Right ventricle myocardium superior (tissue), 1 donor: ENCODE data around the gene TNPO2. TPM values are rescaled to one million over a fixed set of nuclear protein-coding genes. Genes with fewer than 3 reads are reported as not detected.
"Not testable (repeated sequence)": the region's sequence is repeated elsewhere in the genome, so short reads cannot be mapped to it uniquely, and the experiment has no call there.

Experiments used
- ATAC-seq: fragments of 200-7000 bp; cut with Tn5 transposase; one replicate; pipeline ENCODE4 v1.9.1; 2020; ENCODE audit warnings: mild to moderate bottlenecking; ENCODE audit not compliant: poor library complexity
- DNase-seq: peaks from one replicate; pipeline ENCODE4 v3.0.0-alpha.2; 2020
- intact Hi-C: fragments of 100-400 bp; cut with DNase I; formaldehyde crosslinking; loops from one replicate; pipeline ENCODE4 v1.11.2; 2022
- total RNA-seq: library from RNA; stranded (reverse); fragmentation: NEBNext Ultra II Directional; extraction: Animal tissue kit (Norgen Biotek cat#: 25700); gene quantifications from one replicate; pipeline ENCODE4 v1.2.1, GENCODE V29; 2021
- donor health status: DM: no; HTN: yes; CAD: no; lungs with severe emphysema.

The TNPO2 gene
- total RNA-seq, 1 donor from 2014 or later = 30.9 TPM

DNA sequence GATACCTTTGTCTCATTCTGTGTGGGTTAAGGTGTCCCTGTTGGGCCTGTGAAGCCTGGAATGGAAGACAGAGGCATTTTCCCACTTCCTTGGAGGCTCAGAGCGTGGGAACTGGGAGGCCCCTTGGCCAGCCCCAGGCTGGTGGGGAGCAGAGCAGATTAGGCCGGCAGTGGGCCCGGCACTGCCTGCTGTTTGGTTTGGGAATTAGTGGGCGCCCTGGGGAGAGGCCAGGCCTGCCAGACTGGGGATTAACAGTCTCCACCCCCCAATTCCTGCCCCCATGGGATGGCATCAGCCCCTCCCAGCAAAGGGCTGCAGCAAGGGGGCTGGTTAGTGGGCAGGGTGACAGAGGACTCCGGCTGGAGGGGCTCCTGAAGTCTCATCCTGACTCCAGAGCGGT is 24.8 kb upstream of the TNPO2 start:
- intact Hi-C loops = no loop called here
- ATAC-seq (no peak), DNase-seq (no peak)

DNA sequence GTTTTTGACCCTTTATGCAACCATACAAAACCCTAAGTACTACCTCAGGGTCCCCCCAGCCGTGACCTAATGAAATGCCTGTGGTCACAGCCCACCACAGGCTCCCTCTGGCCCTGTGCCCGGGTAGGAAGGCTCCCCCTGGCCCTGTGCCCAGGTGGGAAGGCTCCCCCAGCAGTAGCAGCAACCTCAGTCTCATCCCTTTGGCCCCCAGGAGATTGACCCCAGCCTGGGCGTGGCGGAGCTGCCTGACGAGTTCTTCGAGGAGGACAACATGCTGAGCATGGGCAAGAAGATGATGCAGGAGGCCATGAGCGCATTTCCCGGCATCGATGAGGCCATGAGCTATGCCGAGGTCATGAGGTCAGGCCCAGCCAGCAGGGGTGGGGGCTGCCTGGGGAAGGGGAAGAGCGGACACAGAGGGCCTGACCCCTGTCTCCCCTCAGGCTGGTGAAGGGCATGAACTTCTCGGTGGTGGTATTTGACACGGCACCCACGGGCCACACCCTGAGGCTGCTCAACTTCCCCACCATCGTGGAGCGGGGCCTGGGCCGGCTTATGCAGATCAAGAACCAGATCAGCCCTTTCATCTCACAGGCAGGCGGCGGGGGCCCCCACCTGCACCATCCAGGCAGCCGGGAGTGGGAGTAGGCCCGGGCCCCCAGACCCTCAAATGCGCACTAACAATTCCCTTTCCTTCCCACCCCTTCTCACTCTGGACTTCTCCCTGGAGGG is 21.6 kb upstream of the TNPO2 start:
- intact Hi-C loops = no loop called here
- DNase-seq = no peak
- no peak for ATAC-seq

DNA sequence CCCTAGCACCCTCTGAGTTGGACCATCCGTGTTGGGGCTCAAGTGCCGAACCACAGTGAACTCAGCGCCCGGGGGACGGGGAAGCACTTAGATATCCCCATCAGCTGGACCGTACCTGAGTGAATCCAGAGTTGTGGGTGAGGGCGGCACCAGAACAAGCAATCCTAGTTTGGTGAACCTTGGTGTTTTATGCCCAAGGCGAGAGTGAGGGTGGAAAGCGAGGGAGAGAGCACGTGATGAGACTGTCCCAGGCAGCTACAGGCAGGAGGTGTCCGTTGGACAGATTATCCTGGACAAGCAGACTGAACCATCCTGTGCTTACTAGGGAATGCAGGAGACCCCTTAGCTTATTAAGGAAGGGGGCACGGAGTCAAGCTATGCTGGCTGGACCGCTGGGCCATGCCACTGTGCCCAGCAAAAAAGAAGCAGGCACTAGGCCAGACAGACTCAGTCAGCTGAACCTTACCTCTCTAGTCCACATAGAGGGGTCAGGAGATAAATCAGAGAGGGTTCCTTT is 14.2 kb upstream of the TNPO2 start:
- DNase-seq = no peak
- ATAC-seq = no peak
- intact Hi-C loops = no loop called here

DNA sequence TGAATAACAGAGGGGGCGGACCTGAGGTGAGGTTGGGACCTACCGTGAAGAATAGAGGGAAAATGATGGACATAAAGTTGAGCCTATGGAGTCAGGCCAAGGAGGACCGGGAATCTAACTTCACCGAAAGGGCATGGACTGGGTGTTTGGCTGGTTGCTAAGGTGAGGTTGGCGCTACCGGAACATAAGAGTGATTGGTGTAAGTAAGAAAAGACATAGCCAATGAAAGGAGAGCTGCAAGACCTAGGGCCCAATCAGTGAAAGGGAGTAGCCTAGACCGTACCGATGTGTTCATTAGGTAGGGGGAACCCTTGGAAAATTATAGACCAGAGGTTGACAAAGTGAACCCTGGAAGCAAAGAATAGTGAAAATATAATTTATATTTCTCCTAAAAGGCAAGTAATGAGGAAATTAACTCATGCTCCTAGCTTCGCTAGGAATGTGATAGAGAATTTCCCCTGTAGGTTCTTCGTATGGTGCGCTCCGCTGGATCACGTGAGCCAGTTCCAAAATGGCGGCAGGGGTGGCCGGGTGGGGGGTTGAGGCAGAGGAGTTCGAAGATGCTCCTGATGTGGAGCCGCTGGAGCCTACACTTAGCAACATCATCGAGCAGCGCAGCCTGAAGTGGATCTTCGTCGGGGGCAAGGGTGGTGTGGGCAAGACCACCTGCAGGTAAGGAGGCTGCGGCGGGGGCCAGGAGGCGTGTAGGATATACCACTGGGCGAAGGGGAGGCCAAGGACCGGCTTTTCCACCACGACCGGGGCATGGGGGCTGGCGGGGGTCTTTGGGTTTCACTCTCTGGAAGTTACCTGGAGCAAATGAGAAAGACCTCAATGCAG is 13.5 kb upstream of the TNPO2 start, which contains the start of gene GET3:
TSS of gene GET3 (plus strand) at position 503 of the 840 bp plus-strand sequence. CDS start at position 512, 9 bp downstream.
- peak; percentile 91 for DNase-seq
- intact Hi-C loops = no loop called here
- ATAC-seq = peak; percentile 90

DNA sequence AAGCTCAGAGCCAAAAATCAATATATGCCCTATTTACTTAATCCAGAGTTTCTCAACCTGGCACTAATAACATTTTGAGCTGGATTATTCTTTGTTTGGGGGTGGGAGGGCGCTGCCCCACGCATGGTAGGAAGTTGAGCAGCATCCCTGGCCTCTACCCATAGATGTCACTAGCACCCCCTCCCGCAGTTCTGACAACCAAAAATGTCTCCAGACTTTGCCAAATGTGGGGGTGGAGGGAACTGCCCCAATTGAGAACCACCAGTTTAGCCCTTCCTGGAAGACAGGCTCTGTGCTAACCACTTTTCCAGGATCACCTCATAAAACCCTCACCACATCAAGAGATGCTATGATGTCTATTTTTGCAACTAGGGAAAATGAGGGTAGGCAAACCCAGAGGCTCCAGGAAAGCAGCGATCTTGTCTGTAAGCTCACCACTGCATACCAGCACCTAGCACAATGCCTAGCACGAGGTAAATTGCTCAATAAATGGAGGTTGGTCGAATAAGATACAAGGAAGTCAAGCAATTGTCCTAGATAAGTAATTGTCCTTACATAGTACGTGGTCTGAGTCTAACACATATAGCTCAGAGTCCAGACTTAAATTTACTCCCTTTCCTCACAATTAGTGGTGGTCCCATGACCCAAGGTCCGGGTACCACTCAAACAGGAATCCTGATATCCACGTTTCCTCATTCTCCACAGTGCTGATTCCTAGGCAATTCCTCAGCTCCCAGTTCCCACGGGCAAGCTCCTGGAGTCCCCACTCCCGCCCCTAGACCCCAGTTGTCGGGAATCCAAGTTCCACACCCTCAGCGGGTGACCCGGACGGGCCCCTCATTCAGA is 9.9 kb upstream of the TNPO2 start:
- intact Hi-C loops = no loop called here
- no peak for ATAC-seq

DNA sequence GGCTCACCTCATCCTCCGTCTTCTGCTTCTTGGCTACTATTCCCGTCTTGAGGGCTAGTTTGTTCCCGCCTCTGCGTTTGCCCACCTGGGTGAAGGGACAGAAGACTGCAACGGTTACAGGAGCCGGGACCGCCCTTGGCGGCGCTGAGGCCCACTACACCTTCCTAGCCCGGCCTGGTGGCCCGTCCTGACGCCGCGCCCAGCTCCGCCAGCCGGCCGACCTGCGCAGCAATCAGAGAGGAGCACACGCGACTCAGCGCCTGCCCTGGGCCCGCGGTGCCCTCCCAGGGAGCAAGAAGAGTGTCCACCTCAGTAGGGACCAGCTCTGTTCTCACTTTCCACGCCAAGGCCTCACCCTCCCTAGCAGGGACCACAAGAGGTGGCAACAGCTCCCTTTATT is 7.6 kb upstream of the TNPO2 start:
- DNase-seq (no peak), ATAC-seq (no peak)
- intact Hi-C loops = no loop called here

More for the DNA sequence above, 9.9 kb upstream of the TNPO2 start:
- DNase-seq = no peak

DNA sequence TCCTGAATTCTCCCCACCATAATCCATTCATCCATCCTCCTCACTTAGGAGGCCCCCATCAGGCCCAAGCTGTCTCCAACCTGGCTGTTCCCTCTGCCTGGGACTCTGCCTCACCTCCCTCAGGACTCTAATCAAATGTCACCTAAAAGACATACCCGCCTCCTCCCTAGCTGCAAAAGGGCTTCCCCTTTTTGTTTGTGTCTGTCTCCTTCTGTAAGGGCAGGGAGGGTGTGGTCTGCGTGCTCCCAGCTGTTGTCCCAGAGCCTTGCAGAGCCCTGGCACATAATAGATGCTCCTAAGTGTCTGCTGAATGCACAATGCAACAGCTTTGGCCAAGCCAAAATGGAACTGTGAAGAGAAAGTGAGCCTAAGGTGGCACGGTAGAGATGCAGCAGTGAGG is 6.3 kb upstream of the TNPO2 start:
- DNase-seq (no peak), ATAC-seq (no peak)
- intact Hi-C loops = no loop called here

DNA sequence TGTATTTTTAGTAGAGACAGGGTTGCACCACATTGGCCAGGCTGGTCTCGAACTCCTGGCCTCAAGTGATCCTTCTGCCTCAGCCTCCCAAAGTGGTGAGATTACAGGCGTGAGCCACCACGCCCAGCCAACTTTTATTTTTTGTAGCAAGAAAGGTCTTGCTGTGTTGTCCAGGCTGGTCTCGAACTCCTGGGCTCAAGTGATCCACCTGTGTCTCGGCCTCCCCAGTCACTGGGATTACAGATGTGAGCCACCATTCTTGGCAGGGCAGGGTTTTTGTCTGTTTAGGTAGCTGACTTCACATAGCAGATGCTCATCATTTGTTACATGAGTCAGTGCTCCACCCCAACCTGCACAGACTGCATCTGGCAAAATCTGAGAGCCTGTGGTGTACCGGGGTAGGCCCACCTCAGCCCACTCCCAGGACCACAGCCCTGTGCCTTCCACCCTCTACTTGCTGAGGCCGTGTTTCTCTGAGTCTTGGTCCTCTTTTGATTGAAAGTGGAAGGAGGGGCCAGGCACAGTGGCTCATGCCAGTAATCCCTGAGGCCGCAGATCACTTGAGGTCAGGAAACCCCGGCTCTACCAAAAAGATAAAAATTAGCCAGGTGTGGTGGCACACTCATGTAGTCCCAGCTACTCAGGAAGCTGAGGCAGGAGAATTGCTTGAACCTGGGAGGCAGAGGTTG is 4.2 kb upstream of the TNPO2 start:
- DNase-seq (no peak), ATAC-seq (no peak)
- intact Hi-C loops = no loop called here

DNA sequence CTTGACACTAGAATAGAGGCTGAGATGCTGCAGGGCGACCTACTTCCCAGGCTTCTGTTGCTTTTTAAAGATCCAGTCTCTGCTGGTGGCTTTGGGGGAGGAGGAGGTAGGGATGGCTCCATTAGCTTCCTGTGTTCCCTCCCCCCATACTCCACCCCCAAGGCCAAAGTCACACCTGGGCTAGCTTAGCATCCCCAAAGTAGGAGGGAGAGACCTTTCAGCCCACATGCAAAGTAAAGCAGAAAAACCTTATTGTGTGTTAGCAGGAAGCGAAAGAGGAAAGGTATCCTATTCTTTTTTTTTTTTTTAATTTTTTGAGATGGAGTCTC is 3.2 kb upstream of the TNPO2 start:
- DNase-seq = no peak
- intact Hi-C loops = no loop called here
- no peak for ATAC-seq

DNA sequence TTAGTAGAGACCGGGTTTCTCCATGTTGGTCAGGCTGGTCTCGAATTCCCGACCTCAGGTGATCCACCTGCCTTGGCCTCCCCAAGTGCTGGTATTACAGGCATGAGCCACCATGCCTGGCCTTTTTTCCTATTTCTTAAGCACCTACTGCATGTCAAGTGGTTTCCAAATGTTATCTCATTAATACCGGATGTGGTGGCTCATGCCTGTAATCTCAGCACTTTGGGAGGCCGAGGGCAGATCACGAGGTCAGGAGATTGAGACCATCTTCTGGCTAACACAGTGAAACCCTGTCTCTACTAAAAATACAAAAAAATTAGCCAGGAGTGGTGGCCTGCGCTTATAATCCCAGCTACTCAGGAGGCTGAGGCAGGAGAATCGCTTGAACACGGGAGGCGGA is 1.9 kb upstream of the TNPO2 start:
- ATAC-seq, intact Hi-C loops, DNase-seq: not testable (repeated sequence)

DNA sequence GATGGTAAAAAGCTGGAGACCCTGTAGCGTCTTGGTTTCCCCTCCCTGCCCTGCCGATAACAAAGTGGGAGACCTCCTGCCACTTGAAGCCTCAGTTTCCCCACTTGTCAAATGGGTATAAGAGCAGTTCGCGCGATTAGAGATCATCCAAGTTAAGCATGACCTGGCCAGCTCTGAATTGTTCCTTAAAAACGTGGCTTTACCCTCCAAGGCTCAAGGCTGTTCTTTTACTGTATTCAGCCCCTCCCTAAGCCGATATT is 421 bp downstream of the TNPO2 start:
- intact Hi-C loops = no loop called here
- ATAC-seq = no peak
- DNase-seq = no peak

DNA sequence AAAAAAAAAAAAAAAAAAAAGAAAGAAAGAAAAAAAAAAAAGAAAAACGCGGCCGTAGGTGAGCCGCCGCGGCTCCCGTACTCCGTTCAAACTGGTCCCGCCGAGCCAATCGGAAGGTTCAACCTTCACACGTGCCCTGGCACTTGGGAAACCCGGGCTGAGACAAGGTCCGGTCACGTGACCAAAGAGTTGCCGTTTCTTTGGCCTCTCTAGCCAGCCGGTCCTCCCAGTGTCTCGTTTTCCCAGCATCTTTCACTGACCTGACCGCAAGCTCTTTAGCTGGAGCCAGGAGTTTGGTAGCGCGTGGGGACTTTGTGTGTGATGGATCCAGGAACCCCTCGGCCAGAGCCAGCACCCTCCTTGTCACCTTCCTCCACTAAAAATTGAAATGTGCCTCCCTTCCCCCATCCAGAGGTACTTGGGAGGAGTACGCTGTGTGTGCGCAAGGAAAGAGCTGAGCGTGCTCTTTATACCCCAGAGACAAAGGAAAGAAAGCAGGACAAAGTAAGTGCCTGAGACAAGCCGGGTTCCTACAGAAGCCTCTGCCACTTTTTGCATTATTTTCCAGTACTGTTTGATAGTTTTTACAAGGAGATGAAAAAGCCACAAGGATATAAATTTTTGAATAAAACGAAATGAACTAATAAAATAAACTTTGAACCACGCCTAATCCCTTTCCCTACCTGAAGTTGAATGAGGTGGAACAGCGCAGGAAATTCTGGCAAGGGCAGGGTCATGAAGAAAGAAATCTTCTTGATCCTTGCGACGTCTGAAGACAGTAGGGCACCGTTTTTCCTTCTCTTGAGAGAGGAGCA is 959 bp downstream of the TNPO2 start:
- intact Hi-C loops = no loop called here
- peak; percentile 95 for ATAC-seq
- DNase-seq = peak; percentile 98

DNA sequence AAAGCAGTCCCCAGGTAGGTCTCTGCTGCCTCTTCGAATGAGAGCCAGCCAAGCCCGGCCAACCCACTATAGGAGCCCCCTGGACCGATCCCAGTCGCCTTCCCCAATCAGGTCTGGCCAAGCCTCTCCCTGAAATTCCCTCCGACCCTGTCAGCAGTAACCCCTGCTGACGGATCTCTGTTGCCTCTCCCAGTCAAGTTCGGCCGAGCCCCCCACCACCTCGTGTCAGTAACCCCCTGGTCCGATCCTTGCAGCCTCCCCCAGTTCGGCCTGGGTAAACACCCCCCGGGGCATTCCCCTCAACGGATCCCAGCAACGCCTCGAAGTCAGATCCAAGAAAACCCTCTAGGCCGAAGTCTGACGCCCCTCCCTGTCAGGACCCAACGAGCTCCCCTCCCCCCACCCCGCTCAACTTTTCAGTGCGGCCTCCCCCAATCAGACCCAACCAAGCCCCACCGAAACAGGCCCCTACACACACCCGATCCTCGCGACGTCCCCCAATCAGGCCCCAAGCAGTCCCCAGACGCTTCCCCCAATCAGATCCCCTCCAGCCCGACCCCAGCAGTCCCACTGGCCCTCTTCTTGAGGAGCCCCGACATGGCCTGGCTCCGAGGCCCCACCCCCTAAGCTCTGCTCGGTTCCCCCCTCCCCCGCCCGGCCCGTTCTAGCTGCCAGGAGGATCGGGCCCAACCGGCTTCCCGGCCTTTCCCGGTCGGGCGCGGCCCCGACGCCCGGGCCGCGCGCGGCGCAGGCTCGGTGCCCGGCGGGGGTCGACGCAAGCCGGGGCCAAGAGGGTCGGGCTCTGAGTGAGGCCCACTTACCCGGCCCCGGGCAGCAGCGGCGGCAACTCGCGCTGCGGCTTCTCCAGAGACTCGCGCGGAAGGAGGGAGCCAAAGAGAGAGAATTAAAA is 1.8 kb downstream of the TNPO2 start:
- ATAC-seq (peak; percentile 56), DNase-seq (peak; percentile 81)
- intact Hi-C loops = no loop called here

DNA sequence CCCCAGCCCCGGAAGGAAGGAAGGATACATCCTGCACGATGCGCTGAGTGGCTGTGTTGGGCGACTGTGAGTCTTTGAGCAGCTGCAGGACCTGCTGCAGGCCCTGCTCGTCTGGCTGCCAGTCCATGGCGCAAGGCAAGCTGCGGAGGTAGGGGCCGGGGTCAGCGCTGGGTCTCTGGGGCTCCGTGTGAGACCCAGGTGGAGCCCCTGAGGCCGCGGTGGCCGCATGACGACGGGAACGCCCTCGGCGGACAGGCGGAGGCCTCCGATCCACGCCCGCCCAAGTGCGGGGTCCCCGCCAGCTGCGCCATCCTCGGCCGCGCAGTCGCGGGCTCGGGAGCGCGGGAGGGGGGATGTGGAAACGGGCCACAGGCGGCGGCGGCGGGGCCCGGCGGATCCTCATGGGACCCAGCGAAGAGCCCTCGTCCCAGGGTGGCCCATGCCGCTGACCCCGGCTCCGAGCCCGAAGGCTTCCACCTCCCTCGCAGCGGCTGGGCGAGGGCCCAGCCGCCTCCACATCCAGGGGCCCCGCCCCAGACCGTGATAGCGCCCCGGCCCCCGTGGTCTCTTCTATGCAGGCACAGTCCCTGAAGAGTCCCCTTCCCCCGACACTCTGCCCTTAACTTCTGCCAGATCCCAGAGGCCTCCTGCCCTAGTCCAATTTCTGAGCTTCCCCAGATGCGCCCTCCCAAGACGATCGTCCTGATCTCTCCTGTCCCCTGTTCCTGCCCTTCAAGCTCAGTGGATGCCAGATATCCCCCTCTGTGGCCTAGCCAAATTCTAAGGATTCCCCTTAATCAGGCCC is 2.7 kb downstream of the TNPO2 start:
- intact Hi-C loops = no loop called here
- peak; percentile 23 for ATAC-seq
- DNase-seq = peak; percentile 53

DNA sequence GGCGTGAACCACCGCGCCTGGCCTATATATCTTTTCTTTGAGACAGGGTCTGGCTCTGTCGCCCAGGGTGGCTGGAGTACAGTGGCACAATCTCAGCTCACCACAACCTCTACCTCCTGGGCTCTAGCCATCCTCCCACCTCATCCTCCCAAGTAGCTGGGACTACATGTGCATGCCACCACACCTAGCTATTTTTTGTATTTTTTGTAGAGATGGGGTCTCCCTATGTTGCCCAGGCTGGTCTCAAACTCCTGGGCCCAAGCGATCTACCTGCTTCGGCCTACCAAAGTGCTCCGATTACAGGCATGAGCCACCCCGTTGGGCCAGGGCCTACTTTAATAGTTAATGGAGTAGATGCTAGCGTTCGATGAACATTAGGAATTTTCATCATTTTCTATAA is 3.4 kb downstream of the TNPO2 start:
- ATAC-seq (no peak), DNase-seq (no peak)
- intact Hi-C loops = no loop called here

DNA sequence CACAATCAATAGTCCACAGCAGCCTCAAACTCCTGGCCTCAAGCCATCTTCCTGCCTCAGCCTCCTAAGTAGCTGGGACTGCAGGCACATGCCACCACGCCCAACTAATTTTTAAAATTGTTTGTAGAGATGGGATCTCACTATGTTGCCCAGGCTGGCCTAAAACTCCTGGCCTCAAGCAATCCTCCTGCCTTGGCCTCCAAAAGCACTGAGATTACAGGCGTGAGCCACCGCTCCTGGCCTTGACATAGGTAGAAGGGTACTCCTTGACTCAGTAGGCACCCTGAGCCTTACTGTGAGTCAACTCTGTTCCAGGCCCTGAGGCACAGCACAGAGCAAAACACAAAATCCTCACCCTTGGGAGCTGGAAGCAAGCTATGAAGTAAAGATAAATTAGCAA is 7.8 kb downstream of the TNPO2 start:
- DNase-seq (no peak), ATAC-seq (no peak)
- intact Hi-C loops = no loop called here
